Measurements from ENCODE around the gene CDC42EP5.

GRCh38 chr19:54440641-54441040, 32.5 kb downstream of the CDC42EP5 start:
- TF ChIP-seq CTCF (IDR thresholded peaks at IDR 0.05) (no peak), ZNF281 (CRISPR knock-in tag; IDR thresholded peaks at IDR 0.05) (no peak), ESRRA (CRISPR knock-in tag; IDR thresholded peaks at IDR 0.05; ENCODE audit: borderline replicate concordance) (no peak), KAT7 (CRISPR knock-in tag; IDR thresholded peaks at IDR 0.05; ENCODE audit: borderline replicate concordance) (no peak)
